Stimulated activated CD4-positive, alpha-beta T cell treated with anti-CD3 and anti-CD28 coated beads, Interleukin-1b, Interleukin-23, amount 100 ng/mL, for 48 hours (primary cell): ENCODE measurements around the gene MBNL1.

Source experiments
- DNase-seq: peaks from one replicate; pipeline ENCODE4 v3.0.0-alpha.2; 2020

MBNL1 gene

DNA sequence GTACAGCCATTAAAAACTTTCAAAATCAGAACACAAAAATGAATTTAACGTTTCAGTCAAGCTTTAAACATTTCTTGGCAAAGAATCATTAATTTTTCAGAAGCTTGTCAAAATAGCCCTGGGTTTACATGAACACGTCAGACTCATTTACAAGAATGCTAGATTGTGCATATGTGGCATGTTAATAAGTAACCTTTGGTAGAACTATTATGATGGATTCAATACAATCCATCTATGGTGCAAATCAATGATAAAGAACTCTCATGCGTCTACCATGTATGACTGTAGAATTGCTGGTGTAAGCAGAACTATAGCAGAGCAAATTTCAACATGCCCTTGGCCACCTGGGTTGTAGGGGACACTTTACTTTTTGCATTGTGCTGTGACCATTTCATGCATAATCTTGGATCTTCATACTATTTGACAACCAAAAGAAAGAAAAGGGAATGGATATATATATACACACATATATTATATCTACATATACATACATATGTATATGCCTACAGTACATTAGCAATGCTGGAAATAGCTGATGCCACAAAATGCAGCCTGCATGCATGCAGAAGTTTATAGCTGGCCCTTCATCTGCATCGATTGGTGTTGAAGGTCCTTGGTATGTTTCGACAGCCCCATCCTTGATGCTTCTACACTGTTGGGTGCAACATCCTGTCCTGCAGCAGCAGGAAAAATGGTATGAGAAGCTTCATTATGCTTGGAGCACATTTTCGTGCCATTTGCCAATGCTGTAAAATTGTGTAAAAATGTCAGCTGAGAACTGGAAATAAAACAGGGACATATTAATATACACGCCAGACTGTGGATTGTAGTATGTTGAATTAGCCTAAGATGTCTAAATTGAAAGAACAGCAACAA is 189.0 kb downstream of the MBNL1 start:
- DNase-seq = no peak

DNA sequence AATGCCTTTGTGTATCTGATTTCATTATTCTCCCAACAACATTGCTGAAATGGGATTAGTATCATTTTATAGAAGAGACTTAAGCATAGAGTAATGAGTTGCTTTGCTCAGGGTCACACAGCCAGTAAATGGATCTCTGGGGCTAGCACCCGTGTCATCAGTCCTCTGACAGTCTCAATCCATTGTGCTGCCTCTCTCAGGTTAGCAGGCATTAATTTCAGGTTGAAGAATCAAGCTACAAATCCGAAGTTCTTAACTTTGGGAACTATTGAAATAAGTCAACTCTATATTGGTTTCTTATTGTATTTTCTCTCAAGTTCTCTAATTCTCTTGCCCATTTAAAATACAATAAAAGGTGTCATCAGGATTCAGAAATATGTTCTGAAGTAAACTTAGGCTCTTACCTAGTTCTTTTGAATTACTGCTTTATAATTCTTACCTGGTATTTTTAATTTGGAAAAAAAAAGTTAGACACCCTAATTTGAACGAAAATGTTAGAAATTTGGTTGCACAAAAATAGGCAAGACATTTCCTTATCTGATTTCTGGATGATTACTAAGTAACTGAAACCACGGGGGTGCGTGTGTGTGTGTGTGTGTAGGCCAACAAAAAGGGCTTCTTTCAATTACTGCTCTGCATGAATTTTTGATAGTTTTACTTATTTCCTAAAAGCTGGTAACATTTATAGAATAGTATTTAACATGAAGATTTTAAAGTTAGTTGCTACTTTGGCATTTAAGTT is 189.8 kb downstream of the MBNL1 start:
- DNase-seq = peak; percentile 28

DNA sequence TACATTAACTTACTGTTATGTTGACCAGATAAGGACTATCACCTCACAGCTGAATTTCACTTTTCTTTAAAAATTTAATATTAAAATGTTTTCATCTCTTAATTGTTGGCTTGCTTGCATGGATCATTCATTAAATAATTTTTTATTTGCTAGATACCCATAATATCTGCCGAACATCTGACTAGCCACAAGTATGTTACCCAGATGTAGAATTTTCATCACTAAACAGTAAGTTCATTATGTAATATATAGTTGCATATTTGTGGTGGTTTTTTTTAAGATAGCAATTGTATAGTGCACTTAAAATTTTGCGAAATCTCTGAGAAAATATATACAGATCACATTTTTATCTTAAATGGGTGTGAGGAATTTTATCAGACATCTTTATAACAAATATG is 190.4 kb downstream of the MBNL1 start:
- DNase-seq = no peak

DNA sequence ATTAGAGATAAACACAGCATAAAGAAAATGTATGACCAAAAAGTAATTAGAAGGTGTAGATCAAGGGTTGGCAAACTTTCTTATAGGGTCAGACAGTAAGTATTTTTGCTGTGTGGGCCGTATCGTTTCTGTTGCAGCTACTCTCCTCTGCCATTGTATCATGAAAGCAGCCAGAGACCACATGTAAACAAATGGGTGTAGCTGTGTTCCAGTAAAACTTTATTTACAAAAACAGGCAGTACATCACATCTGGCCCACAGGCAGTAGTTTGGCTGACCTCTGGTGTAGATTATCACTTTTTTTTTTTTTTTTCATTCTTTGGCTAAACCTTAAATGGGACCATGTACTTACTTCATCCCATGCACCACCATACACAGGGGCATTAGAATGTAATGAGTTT is 190.8 kb downstream of the MBNL1 start:
- DNase-seq = no peak

DNA sequence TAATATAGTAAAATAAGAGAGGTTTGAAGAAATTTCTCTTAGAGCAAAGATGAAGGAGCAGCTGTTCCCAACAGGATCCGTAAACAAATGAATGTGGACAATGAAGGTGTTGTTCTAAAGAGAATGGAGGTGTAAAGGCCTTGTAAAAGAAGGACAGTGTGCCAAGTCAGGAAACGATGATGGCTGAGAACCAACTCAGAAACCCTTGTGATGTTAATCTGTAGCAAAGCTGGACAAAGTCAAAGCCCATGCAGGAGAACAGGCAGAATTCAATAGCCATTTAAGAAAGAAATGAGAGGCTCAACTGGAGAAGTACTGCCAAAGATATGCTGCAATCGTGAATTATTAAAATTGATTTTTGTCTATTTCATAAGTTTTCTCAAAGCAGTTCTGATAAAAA is 192.2 kb downstream of the MBNL1 start:
- no peak for DNase-seq

DNA sequence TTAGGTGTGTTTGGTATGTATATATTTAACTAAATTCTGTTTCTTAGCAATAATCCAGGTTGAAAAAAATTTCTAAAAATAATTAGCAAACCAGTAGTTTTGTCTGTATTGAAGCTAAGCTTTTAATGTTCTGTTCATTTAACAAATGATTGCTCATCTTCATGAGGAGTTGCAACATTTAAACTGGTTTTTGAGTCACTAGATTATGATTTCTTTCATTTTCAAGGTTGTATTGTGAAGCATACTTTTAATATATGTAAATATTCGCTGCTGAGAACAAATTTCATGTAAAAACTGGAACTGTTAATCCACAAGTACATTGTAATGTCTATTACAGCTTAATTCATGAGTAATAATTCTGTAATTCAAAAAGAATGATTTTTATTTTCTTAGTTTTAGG is 192.7 kb downstream of the MBNL1 start:
- DNase-seq = no peak

DNA sequence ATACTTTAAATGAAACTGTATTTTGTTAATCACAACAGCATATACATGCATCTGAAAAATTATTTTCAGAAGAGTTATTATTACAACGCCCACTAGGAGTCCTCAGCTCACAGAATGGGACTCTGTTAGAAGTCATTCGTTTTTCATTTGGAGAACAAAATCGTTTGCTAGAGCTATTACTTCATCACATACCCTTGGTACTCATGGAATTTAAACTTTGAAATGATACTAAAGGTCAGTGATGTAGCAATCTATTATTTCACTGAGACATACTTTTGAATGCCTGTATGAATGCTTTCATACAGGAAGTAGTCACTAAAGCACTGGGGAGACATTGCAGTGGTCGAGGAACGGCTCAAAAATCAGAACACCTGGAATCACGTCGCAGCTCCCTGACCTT is 198.1 kb downstream of the MBNL1 start:
- DNase-seq = no peak

DNA sequence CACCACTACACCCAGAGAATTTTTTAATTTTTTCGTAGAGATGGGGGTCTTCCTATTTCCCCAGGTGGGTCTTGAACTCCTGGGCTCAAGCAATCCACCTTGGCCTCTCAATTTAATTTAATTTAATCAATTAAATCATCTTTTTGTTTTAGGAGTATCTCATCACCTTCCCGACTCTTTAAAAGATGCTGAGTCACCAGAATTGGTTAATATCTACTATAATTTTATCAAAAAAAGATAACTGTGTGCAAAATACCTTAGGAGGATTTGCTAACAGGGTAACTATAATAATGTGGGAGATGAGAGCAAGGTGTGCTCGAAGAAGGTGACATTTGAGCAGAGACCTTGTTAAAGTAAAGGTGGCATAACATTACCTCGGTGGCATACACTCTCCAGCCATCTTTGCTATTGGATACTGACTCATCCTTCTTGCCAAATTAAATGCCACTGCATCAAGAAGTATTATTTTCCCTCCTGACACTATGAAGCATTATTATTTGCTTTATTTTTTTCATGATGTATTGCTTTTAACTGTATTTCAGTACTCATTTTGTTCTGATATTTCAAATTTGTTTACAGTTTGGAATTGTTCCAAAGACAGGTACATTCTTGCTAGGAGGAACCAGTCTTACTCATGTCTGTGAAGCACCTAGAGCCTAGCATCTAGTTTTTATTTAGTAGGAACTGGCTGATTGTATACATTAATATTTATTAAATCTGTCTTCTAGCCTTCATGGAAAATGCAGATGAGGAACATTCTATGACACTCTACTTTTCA is 200.7 kb downstream of the MBNL1 start:
- DNase-seq = no peak

DNA sequence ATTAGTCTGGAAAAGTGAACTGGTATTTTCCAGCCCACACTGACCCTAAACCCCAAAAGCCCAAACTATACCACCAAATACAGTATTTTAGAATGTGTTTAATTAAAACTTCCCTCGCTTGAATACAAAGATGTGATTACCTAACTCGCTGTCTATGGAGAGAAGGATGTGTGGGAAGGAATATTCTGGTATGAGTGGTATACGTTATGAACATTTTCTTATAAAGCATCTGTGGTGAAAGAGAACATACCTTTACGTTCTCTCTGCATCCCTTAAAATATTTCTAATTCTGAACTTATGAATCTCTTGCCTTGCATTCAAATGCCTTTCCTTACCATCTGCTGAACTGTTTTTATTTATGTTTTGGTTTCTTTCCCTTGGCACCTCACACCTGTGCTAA is 201.4 kb downstream of the MBNL1 start:
- DNase-seq = no peak

DNA sequence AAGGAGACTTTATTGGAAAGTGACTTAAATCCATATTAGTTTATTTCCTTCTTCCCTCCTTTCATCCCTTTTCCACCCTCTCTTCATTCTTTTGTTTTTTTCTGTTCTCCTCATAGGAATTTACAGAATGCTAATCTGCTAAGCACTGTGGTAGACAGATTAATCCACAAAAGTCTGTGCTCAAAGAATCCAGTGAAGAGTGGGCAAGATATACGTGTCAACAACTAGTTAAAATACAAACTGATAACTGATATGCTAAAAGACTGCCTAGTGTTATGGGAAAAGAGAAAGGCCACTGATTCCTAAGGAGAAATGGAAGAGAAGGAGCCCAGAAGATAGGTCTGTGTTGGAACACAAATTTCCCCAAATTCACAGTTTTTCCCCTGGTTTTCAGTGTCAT is 202.2 kb downstream of the MBNL1 start:
- no peak for DNase-seq

DNA sequence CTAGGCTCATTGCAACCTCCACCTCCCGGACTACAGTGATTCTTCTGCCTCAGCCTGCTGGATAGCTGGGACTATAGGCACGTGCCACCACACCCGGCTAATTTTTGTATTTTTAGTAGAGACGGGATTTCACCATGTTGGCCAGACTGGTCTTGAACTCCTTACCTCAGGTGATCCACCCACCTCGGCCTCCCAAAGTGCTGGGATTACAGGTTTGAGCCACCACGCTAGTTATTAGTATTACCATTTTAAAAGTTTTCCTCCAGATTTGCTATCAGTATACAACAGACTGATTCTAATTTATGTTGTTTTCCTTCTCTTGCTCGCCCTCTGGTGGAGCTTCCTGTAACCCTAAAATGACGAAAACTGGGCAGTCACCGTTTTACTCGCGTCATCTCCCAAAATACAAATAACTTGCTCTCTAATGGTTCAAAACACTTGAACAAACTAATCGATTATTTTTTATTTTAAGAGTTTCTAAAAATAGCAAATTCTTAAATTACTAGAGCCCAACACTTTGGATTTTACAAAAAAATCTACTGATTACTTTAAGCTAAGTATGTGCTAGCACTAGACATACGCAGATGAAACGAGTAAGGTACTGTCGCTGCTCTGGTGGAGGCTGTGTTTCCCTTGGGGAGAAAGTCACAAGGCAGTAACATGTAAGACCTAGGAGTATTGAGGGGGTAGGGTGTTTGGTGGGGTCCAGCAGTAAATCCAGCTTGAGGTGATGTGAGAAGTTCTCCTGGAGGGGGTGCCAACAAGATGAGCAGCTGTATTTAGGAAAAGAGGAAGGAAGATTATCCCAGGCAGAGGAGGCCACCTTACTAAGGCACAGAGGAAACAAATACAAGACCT is 203.3 kb downstream of the MBNL1 start:
- DNase-seq = peak; percentile 61

DNA sequence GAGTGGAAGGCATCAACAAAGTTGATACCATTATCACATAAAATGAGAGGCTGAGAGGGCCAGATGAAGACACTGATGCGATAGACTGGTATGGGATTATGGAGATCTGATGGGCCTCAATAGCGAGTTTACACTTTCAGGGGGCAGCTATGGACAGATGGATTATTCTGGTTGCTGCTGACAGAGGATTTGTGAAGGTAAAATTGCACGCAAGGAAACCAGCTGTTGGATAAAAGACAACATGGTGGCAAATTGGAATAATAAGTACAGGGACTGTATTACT is 203.9 kb downstream of the MBNL1 start:
- no peak for DNase-seq

DNA sequence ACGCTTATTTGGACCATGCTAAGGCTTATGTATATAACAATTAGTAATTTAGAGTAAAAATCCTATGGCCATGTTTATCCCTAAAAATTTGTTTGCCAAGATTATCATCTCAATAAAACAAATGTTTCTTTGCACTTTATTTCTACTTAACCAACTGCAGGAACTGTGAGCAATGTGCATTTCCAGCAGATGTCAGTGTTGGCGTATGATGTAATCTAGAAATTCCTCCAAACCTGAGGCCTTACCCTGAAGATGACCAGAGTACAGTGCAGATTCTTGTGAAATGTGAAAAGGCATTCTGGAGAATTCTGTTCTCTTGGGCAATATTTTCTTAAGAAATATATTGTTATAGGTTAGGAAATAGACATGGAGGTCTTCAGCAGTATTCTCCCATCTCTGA is 205.9 kb downstream of the MBNL1 start:
- DNase-seq = no peak

DNA sequence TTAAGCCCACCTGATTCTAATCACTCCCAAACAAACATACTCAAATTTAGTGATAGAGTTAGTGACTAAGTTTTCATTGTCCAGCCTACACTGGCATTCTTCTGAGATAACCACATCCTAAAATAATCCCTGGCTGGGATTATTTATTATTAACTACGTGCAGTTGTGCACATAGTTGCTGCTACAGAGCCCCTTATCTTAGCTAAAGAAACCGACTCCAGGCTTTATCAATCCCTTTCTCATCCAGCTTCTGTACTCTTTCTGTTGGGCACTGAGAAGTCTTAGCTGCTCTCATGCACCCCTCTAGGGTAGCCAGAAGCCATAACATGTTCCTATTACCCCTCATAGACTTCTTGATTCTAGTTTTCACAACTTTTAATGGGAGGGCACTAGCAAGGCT is 208.7 kb downstream of the MBNL1 start:
- DNase-seq = no peak

DNA sequence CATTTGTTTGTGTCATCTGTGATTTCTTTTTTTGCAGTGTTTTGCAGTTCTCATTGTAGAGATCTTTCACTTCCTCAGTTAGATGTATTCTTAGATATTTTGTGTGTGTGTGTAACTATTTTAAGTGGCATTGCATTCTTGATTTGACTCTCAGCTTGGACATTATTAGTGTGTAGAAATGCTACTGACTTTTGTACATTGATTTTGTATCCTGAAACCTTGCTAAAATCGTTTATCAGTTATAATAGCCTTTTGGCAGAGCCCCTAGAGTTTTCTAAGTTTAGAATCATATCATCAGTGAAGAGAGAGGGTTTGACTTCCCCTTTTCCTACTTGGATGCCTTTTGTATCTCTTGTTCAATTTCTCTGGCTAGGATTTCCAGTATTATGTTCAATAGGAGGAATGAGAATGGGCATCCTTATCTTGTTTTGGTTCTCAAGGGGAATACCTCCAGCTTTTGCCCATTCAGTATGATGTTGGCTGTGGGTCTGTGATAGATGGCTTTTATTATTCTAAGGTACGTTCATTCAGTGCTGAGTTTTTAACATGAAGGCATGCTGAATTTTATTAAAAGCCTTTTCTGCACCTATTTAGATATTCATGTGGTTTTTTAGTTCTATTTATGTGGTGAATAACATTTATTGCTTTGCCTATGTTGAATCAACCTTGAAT is 211.7 kb downstream of the MBNL1 start:
- DNase-seq = no peak

DNA sequence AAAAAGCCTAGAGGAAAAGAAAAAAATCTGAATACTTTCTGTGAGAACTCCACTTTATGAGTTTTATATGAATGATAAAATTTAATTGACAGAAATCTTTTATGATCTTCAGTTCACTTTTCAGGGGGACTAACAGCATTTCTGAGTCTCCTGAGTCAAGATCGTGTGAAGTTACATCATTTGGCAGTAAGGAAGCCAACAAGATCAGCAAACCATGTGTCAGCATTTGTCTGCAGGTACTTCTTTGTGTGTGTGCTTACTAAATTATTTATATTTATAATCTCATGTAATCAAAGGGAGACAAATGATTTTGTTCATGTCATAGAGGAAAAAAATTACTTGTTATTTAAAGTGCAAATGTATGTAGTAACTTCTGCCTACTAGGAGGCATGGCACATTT is 217.6 kb downstream of the MBNL1 start:
- no peak for DNase-seq

DNA sequence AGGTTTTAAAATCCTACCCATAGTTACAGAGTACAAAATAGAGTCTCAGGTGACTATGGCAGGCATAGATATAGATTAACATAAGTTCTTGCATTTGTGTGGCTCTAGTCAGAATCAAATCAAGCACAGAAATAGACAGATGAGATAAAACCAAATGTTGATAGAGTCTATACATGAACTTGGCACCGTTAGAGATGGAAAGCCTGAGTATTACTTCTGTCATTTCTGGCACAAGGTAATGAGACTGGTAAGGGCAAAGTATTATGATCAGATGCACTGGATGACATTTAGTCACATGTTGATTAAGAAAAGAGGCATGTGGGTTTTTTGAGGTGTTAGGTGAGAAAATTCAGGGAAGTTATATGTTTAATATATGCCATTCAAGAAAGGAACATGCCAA is 219.7 kb downstream of the MBNL1 start:
- no peak for DNase-seq

DNA sequence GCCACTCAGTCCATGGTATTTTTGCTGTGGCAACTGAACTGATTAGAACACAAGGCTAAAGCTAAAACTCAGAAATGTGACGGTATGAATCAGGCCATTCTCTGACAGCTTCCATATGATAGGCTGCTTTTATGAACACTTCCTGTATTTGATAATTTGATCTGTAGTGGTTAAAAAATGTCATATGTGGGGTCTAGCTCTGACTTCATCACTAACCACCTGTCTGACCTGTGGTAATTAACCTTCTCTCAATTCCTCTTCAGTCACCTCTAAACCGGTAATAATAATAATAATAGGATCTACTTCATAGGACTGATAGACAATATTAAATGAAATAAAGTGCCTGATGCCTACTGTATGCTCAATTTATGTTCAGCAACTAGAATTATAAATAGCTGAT is 223.2 kb downstream of the MBNL1 start:
- DNase-seq = no peak

DNA sequence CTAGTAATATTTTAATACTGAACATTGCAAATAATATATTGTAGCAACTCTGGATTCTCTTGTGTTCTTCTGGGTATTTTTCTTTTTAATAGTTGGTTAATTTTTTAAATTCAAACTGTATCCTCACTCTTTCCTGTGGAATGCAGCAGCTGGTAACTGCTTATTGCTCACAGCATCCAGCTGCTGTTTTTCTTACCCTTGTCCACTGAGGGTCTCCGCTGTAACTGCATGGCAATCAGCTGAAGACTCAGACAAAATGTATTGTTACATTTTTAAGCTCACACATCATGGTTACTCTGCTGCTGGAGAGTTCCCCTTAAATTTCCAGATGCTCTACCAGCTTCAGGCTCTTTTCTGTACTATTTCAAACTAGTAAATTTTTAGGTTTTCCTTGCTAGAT is 227.6 kb downstream of the MBNL1 start:
- DNase-seq = no peak

DNA sequence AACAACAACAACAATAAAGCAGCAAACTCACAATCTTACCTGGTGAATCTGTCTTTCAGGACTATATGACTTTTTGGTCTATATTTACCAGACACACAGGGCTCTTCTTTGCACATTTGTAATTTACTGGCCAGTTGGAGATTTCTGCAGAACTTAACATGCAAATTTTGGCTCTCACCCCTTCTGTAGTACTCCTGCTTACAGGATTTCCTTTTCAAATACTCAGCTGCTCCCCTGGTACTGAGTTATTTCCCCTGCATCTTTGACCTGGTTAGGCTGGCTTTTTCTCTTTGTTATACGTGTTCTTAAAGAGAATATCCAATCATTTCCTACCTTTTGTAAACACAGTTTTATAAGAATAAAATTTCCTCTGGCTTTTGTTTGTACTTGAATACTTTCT is 228.0 kb downstream of the MBNL1 start:
- DNase-seq = no peak

DNA sequence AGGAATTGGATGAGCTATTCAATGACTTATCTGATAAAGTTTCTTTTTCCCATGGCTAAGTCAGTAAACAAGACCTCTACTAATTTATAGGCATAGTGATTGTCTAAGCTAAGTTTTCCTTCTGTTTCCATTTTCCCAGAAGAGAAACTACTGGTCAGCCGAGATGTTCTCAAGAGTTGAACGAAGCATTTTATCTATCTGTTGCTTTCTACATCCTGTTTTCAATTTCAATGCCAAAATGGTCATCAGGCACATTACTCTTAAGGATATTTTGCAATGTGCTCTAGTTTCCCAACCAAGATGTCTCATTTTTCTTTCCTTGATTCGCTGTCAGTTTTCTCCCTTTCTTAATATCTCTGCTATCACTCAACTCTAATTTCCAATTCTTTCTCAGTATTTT is 228.7 kb downstream of the MBNL1 start:
- no peak for DNase-seq

DNA sequence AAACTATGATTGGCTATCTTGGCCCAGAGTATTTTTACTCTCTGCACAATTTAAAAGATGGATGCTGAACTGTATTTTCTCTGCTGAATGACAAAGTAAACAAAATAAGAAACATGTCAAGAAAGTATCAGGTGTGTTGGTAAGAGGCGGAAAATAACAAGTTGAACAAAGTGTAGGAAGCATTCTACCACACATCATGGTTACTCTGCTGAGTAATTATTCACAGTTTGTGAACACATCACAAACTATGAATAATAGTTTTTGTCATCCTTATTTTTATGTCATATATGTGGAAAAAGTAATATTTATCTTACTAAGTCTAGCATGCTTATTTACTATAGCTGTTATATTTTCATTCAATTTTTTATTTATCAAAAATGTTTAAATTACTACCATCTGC is 229.2 kb downstream of the MBNL1 start:
- no peak for DNase-seq
